Breast epithelium (tissue), 4 donors: ENCODE results near the gene MPRIP. TPM values are rescaled to one million over a fixed set of nuclear protein-coding genes. Genes with fewer than 3 reads are reported as not detected.

Experiments
- DNase-seq, 2 donors: peaks; one replicate each; pipeline ENCODE4 v3.0.0-alpha.2; 2019; ENCODE audit warnings: low spot score in 2 of 2
- H3K27ac ChIP-seq, 2 donors: fragments of 200-600 bp; sonication (generic) in 1 of 2; one replicate each; pipeline ENCODE4 v1.5.1; 2016 to 2019; ENCODE audit warnings: mild to moderate bottlenecking in 1 of 2
- H3K27me3 ChIP-seq, 2 donors: fragments of 200-600 bp; sonication (generic) in 1 of 2; one replicate each; pipeline versions ENCODE4 v1.5.1 to v1.6.0; 2017 to 2019; ENCODE audit warnings: control low read depth in 1 of 2, mild to moderate bottlenecking in 1 of 2
- H3K36me3 ChIP-seq: fragments of 200-600 bp; one replicate; pipeline ENCODE4 v1.5.1; 2019
- H3K4me1 ChIP-seq, 2 donors: fragments of 200-600 bp; sonication (generic); one replicate each; pipeline ENCODE4 v1.5.1; 2016 to 2019; ENCODE audit warnings: control low read depth in 1 of 2
- H3K4me3 ChIP-seq, 3 donors: fragments of 200-600 bp; sonication (generic); 1 replicate in 2 of 3; 2 replicates in 1 of 3; pipeline ENCODE4 v1.5.1; 2016 to 2019; ENCODE audit warnings: mild to moderate bottlenecking in 3 of 3, moderate library complexity in 2 of 3
- H3K9me3 ChIP-seq, 2 donors: fragments of 200-600 bp; sonication (generic) in 1 of 2; one replicate each; pipeline ENCODE4 v1.5.1; 2016 to 2019; ENCODE audit warnings: control low read depth in 1 of 2
- CTCF ChIP-seq, 3 donors: fragments of 450-650 bp; IDR thresholded peaks; one replicate each; pipeline ENCODE4 v1.5.1; 2016 to 2017; ENCODE audit warnings: antibody characterized with exemption in 3 of 3, mild to moderate bottlenecking in 3 of 3, moderate library complexity in 3 of 3
- POLR2A ChIP-seq: fragments of 450-650 bp; IDR thresholded peaks from one replicate; pipeline ENCODE4 v1.6.1; 2016; ENCODE audit warnings: antibody characterized with exemption, mild to moderate bottlenecking, moderate library complexity
- POLR2AphosphoS5 ChIP-seq, 3 donors: sonication (generic); formaldehyde crosslinking; IDR thresholded peaks; one replicate each; pipeline ENCODE4 v1.6.1; 2017; ENCODE audit warnings: antibody characterized with exemption in 3 of 3
- intact Hi-C: fragments of 100-400 bp; cut with DNase I; formaldehyde crosslinking; loops from one replicate; pipeline ENCODE4 v1.15.1; 2023; ENCODE audit warnings: low total_unique reads
- total RNA-seq, 3 donors: library from RNA; depleted of rRNA; stranded (reverse); fragments of >200 nt; gene quantifications; one replicate each; pipeline ENCODE4 v1.1.0, GENCODE V29; 2016

The MPRIP gene
- total RNA-seq, 3 donors from 2014 or later: 93.1 to 136 (median 124) TPM

DNA sequence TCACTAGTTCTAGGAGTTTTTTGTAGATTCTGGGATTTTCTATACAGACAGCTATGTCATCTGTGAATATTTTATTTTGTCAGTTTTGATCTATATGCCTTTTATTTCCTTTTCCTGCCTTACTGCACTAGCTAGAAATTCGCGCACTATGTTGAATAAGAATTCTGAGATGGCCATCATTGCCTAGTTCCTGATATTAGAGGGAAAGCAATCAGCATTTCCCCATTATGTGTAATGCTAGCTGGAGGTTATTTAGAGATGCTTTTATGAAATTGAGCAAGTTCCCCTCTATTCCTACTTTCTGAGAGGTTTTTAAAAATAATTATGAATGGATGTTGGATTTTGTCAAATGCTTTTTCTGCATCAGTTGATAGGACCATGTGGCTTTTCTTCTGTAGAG lies 23.8 kb downstream of the MPRIP start:
- DNase-seq: no peak
- peaks cover 0 to 14% of the 10 kb centered on the region in 2 donors for H3K4me1 ChIP-seq
- no peak overlapping the region for H3K27ac ChIP-seq
- H3K4me3 ChIP-seq: no peak overlapping the region
- H3K9me3 ChIP-seq: no peaks in the 10 kb centered on the region
- intact Hi-C loops: no loop called here
- no peaks in the 10 kb centered on the region for H3K27me3 ChIP-seq
- H3K36me3 ChIP-seq: no peaks in the 10 kb centered on the region
- no peak for TF ChIP-seq CTCF (IDR thresholded peaks at IDR 0.05)
- TF ChIP-seq POLR2A: no peak
- no peak for TF ChIP-seq POLR2AphosphoS5 (IDR thresholded peaks at IDR 0.05)

GRCh38 chr17:17067257-17067656 lies 25.0 kb downstream of the MPRIP start:
- Histone ChIP-seq H3K27me3 (no peaks in the 10 kb centered on the region), H3K4me3 (no peak overlapping the region), H3K36me3 (no peaks in the 10 kb centered on the region), H3K9me3 (no peaks in the 10 kb centered on the region), H3K4me1 (peaks cover 0 to 12% of the 10 kb centered on the region in 2 donors), H3K27ac (no peak overlapping the region)
- no peak for DNase-seq
- TF ChIP-seq POLR2A (no peak), CTCF (IDR thresholded peaks at IDR 0.05) (no peak), POLR2AphosphoS5 (IDR thresholded peaks at IDR 0.05) (no peak)
- intact Hi-C loops: no loop called here

DNA sequence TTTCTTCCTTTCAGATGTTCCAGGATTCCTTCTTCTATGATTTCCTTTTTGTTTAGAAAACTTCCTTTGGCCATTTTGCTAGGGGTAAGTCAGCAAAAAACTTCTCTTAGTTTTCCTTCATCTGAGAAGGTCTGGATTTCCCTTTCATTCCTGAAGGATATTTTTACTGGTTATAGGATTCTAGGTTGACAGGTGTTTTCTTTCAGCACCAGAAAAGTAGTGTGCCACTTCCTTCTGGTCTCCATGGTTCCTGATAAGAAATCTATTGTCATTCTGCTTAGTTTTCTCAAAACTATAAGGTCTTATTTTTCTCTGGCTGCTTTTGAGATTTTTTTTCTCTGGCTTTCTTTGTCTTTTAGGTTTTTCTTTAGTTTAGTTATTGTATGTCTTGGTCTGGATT lies 27.6 kb downstream of the MPRIP start:
- TF ChIP-seq POLR2AphosphoS5 (IDR thresholded peaks at IDR 0.05): no peak
- no peak for TF ChIP-seq CTCF (IDR thresholded peaks at IDR 0.05)
- no peak for TF ChIP-seq POLR2A
- Histone ChIP-seq H3K4me1 (peaks cover 0 to 20% of the 10 kb centered on the region in 2 donors), H3K27me3 (no peaks in the 10 kb centered on the region), H3K4me3 (no peak overlapping the region), H3K36me3 (no peaks in the 10 kb centered on the region), H3K27ac (no peak overlapping the region), H3K9me3 (no peaks in the 10 kb centered on the region)
- DNase-seq: no peak
- intact Hi-C loops: no loop called here

DNA sequence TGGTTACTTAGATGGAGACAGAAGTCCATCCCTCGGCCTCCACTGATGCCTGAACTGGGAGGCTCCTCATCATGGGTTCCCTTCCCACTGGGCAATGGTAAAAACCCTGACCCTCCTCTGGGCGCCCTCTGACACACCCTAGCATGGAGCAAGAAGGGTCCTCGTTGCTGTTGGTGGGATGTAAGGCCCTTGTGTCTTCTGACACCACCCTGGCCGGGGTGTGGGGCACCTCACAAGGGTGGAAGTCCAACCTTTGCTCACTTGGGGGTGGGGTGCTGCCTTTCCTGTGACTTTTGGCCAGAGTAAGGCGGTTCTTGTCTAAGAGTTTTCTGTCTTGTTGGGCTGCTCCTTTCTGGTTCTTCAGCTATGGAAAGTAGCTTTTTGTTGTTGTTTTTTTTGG lies 28.7 kb downstream of the MPRIP start:
- intact Hi-C loops: no loop called here
- H3K4me1 ChIP-seq: peaks cover 5 to 27% of the 10 kb centered on the region in 2 donors

More for the DNA sequence above, 28.7 kb downstream of the MPRIP start:
- peak in 1 of 2 donors; percentile 10 for DNase-seq
- Histone ChIP-seq H3K27ac (peak overlapping the region in 1 of 2 donors; percentile 29), H3K27me3 (no peaks in the 10 kb centered on the region), H3K9me3 (no peaks in the 10 kb centered on the region), H3K36me3 (no peaks in the 10 kb centered on the region), H3K4me3 (no peak overlapping the region)
- TF ChIP-seq POLR2AphosphoS5 (IDR thresholded peaks at IDR 0.05): no peak
- no peak for TF ChIP-seq POLR2A
- no peak for TF ChIP-seq CTCF (IDR thresholded peaks at IDR 0.05)
